Esophagus (tissue), 2 donors: ENCODE data around the gene ARID5A. TPM values are rescaled to one million over a fixed set of nuclear protein-coding genes. Genes with fewer than 3 reads are reported as not detected.

ENCODE experiments used
- H3K27ac ChIP-seq, 2 donors: one replicate each; pipeline ENCODE4 v1.5.1; 2013; ENCODE audit warnings: low read depth in 2 of 2, mild to moderate bottlenecking in 2 of 2, inconsistent platforms in 1 of 2, low read length in 1 of 2, moderate library complexity in 1 of 2
- H3K27me3 ChIP-seq, 2 donors: one replicate each; pipeline ENCODE4 v1.6.1; 2013; ENCODE audit warnings: low read length in 2 of 2, control low read depth in 1 of 2, mild to moderate bottlenecking in 1 of 2; ENCODE audit not compliant: insufficient read depth in 2 of 2, control insufficient read depth in 1 of 2
- H3K36me3 ChIP-seq, 2 donors: one replicate each; pipeline ENCODE4 v1.6.1; 2013; ENCODE audit warnings: low read length in 1 of 2; ENCODE audit not compliant: control insufficient read depth in 2 of 2, insufficient read depth in 2 of 2
- H3K4me1 ChIP-seq, 2 donors: one replicate each; pipeline ENCODE4 v1.6.1; 2013; ENCODE audit warnings: low read length in 1 of 2; ENCODE audit not compliant: control insufficient read depth in 2 of 2, insufficient read depth in 2 of 2
- H3K4me3 ChIP-seq, 2 donors: one replicate each; pipeline ENCODE4 v1.5.1; 2013; ENCODE audit warnings: low read length in 2 of 2, mild to moderate bottlenecking in 2 of 2, low read depth in 1 of 2, moderate library complexity in 1 of 2
- H3K9me3 ChIP-seq, 2 donors: one replicate each; pipeline ENCODE4 v1.6.1; 2013; ENCODE audit warnings: mild to moderate bottlenecking in 2 of 2, low read depth in 1 of 2, low read length in 1 of 2, moderate library complexity in 1 of 2; ENCODE audit not compliant: control insufficient read depth in 2 of 2, insufficient read depth in 1 of 2
- WGBS, 2 donors: extraction: QIAGEN DNeasy Blood & Tissue Kit; methylation state at CpG; one replicate each; pipeline ENCODE4 v1.1.7; 2013; 5-methylcytosine and 5-hydroxymethylcytosine counted together
- polyA plus RNA-seq, 2 donors: library from polyadenylated mRNA; stranded (reverse); fragments of 200-250 nt; gene quantifications; one replicate each; pipeline ENCODE4 v1.2.3, GENCODE V29; 2013
- donor health status: healthy with polysubstance abuse.
- donor health status: Bipolar disorder and iron deficiency.

The ARID5A gene
- polyA plus RNA-seq, 2 donors = 8.0 to 9.7 TPM

- Histone ChIP-seq H3K4me3 (no peak overlapping the region), H3K27ac (no peak overlapping the region), H3K27me3 (no peaks in the 10 kb centered on the region), H3K36me3 (no peaks in the 10 kb centered on the region), H3K9me3 (peaks cover 0 to 3% of the 10 kb centered on the region in 2 donors), H3K4me1 (peaks cover 3 to 4% of the 10 kb centered on the region in 2 donors)
- 94 to 96% methylated on average over 12 of the region's 12 CpGs for WGBS, 2 donors
Measured at GRCh38 chr2:96526101-96526591, 10.4 kb upstream of the ARID5A start.

DNA sequence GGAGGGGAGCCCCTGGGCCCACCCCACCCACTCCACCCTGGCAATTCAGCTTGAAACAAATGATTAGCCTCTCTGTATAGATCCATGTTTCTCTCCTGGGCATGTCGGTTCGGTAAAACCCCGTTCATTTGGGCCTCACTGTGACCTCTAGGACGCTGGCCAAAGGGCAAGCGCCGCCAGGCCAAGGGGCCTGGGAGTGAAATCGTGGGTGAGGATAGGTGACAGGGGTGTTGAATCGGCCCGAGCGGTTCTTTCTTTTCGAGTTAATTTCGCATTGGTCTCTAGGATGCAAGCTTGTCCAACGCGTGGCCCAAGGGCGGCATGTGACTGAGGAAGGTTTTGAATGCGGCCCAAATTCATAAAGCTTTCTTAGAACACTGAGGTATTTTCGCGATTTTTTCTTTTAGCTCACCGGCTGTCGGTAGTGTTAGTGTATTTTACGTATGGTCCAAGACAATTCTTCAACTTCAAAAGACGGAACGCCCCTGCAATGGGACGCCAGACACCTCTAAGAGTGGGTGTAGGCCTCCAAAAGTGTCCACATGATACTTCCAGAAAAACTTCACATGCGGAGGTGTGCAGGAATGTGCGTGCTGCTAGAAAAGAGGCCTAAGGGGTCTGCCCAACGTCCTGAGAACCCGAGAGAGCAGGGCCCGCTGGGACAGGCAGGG lies 9.8 kb upstream of the ARID5A start:
- Histone ChIP-seq H3K27ac (peak overlapping the region; percentile 65 to 75), H3K4me1 (peaks cover 3 to 9% of the 10 kb centered on the region in 2 donors), H3K9me3 (peaks cover 0 to 3% of the 10 kb centered on the region in 2 donors), H3K36me3 (no peaks in the 10 kb centered on the region), H3K27me3 (no peaks in the 10 kb centered on the region), H3K4me3 (peak overlapping the region; percentile 24 to 50)
- WGBS, 2 donors = 74 to 77% methylated on average over 29 of the region's 29 CpGs

DNA sequence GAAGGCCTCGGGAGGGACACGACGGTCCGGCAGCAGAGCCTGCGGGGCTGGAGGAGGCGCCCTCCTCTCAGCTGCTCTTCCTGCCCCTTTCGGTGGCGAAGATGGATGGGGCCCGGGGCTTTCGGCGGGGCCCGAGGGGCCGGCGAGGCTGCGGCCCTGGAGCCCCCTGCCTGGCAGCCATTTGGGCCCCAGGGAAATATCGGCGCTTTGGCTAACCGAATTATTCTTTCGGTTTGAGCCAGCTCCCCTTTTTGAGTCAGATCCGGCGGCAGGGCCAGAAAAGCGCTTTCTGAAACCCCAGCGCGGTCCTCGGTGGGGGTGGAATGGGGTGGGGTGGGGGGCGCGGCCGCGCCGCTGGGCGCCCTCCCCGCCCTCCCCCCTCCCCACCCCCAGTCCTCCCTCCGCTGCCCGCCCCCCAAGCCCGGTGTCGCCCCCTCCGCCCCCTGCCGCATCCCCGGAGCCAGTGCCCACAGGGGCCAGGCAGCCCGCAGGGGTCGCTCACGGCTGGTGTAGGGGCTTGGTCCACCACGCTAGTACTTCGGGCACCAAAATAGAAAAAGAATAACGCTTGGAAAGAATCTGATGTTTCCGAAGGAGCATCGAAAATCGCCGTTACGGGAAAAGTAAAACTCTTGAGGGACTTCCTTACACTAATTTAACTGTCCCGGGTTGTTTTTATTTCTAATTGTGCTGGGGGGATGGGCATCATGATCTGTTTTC lies 9.1 kb upstream of the ARID5A start:
- peak overlapping the region; percentile 65 to 76 for H3K27ac ChIP-seq
- H3K9me3 ChIP-seq = peaks cover 0 to 3% of the 10 kb centered on the region in 2 donors
- no peaks in the 10 kb centered on the region for H3K36me3 ChIP-seq
- H3K27me3 ChIP-seq = no peaks in the 10 kb centered on the region
- peaks cover 3 to 12% of the 10 kb centered on the region in 2 donors for H3K4me1 ChIP-seq
- WGBS, 2 donors = 2% methylated on average over 43 to 50 of the region's 51 CpGs
- peak overlapping the region; percentile 24 to 50 for H3K4me3 ChIP-seq

DNA sequence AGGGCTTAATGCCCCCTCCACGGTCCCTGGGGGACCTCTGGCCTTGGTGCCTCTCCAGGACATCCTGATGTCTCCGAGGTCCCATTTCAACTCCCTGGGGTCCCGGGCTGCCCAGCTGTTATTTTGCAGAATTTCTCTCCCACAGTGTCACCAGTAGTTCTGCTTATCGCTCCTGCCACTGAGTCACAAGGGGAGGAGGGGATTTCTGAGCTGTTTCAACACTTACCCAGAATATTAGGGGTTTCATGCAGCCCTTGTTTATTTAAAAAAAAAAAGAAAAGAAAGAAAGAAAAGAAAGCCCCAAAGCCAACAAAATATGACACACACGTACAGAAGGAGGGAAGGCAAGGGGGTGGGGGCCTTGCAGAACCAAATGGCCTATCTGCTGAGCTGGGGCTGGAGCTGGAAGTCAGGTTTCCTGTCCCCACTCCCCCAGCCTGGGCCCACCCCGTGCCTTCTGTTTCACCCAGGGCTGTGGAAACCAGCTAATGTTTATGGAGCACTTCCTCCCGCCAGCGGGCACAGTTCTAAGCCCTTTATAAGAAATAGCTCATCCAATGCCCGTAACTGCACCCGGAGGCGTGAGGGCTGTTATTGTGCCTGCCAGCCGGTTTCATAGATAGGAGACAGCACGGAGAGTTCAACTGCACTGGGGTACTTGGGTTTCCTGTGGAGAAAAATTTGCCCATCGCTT lies 8.4 kb upstream of the ARID5A start:
- Histone ChIP-seq H3K9me3 (peaks cover 0 to 3% of the 10 kb centered on the region in 2 donors), H3K36me3 (no peaks in the 10 kb centered on the region), H3K4me1 (peaks cover 3 to 18% of the 10 kb centered on the region in 2 donors), H3K27me3 (no peaks in the 10 kb centered on the region), H3K4me3 (peak overlapping the region in 1 of 2 donors; percentile 50), H3K27ac (peak overlapping the region; percentile 65 to 76)
- WGBS, 2 donors = 36 to 37% methylated on average over 14 of the region's 14 CpGs

GRCh38 chr2:96528700-96529375 lies 7.7 kb upstream of the ARID5A start:
- peaks cover 3 to 18% of the 10 kb centered on the region in 2 donors for H3K4me1 ChIP-seq

DNA sequence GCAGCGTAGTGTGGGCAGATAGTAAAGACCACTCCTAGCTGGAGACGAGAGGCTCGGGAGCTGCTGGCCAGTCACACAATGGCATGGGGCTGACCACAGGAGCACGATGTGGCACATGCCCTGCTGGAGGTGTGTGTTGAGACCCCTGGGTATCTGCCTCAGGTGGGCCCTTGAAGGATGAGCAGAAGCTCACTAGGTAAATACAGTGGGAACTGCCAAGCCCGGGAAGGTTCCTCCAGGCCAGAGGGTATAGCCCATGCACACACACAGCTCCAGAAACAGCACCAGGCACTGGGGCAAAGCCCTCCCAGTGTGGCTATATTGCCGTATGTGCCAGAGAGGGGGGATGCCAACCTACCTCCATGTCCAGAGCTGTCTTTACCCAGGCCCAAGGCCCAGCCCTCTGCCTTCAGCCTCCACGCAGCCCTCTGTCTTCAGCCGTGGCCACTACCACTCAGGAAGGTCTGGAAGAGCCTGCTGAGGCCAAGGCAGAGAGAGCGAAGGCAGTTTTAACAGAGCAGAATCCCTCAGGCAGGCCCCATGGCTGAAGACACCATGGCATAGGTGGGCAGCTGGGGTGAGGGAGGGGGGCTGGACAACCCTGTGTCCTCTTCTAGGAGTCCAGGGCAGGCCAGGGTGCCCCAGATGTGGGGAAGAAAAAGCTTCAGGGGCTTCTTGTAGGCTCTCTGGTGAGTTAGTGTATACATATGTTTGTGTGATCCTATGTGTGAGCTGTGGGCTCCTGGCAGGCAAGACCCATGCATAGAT lies 7.0 kb upstream of the ARID5A start:
- no peak overlapping the region for H3K4me3 ChIP-seq
- WGBS, 2 donors = 88 to 94% methylated on average over 9 of the region's 9 CpGs
- H3K4me1 ChIP-seq = peaks cover 4 to 18% of the 10 kb centered on the region in 2 donors
- H3K27me3 ChIP-seq = no peaks in the 10 kb centered on the region
- H3K27ac ChIP-seq = peak overlapping the region in 1 of 2 donors; percentile 76
- H3K9me3 ChIP-seq = no peaks in the 10 kb centered on the region
- no peaks in the 10 kb centered on the region for H3K36me3 ChIP-seq

More at GRCh38 chr2:96528700-96529375, 7.7 kb upstream of the ARID5A start:
- Histone ChIP-seq H3K4me3 (no peak overlapping the region), H3K36me3 (no peaks in the 10 kb centered on the region), H3K9me3 (no peaks in the 10 kb centered on the region), H3K27me3 (no peaks in the 10 kb centered on the region), H3K27ac (peak overlapping the region; percentile 65 to 76)
- WGBS, 2 donors = 80 to 86% methylated on average over 8 of the region's 8 CpGs

DNA sequence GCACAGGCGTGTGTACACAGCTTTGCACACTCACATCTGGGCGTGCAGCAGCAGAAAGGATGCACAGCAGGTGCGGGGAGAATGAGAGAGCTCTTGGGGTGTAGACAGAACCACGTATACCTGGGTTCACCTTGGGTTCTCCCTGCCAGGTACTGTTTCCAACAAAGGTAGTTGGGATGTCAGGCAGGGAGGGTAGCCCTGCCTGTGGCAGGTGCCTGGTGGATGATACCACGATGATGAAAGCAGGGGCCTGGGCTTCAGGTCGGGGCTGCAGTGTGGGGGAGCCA lies 6.5 kb upstream of the ARID5A start:
- WGBS, 2 donors = 84% methylated on average over 6 of the region's 6 CpGs
- H3K9me3 ChIP-seq = no peaks in the 10 kb centered on the region
- H3K36me3 ChIP-seq = no peaks in the 10 kb centered on the region
- H3K4me3 ChIP-seq = no peak overlapping the region
- H3K4me1 ChIP-seq = peaks cover 2 to 18% of the 10 kb centered on the region in 2 donors
- H3K27me3 ChIP-seq = no peaks in the 10 kb centered on the region
- no peak overlapping the region for H3K27ac ChIP-seq

GRCh38 chr2:96530474-96531357 lies 5.8 kb upstream of the ARID5A start:
- Histone ChIP-seq H3K4me3 (no peak overlapping the region), H3K4me1 (peaks cover 2 to 20% of the 10 kb centered on the region in 2 donors), H3K36me3 (no peaks in the 10 kb centered on the region), H3K27ac (peak overlapping the region in 1 of 2 donors; percentile 27), H3K9me3 (no peaks in the 10 kb centered on the region), H3K27me3 (no peaks in the 10 kb centered on the region)
- WGBS, 2 donors = 78 to 82% methylated on average over 16 of the region's 16 CpGs
